ENCODE measurements around the gene NPPB. TPM values are rescaled to one million over a fixed set of nuclear protein-coding genes. Genes with fewer than 3 reads are reported as not detected.
"Not testable (repeated sequence)": the region's sequence is repeated elsewhere in the genome, so short reads cannot be mapped to it uniquely, and the experiment has no call there.

The NPPB gene
- polyA plus RNA-seq, 4 donors, result 0.39 to 145 (median 19.7) TPM; not detected in 1

DNA sequence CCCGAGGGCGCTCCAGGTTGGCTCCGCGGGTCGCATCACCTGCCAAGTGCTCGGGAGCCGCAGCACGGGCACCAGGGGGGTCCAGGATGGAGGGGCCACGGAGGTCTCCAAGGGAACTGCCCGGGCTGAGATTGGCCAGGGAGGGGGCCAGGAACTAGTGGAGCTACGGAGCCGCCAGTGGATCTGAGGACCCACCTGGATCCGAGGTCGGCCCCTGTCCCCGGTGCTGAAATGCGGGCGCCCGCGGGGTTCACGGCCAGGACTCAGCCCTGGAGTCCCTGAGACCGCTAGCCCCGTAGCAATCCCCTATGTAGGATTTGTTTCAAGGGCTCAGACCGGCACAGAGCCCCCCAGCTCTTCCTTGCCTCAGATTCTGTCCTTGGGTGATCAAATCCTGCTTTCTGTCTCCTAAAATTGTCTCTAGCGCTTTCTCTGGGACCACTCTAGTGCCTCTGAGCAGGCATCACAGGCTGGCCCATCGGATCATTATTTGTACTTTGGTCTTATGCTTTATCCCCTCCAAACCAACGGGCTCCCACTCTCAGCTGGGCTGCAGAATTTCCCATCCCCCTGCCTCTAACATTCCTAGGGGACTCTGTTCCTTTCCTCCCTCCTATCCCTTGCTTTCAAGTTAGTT is 40.2 kb upstream of the NPPB start:
- FAIRE-seq (no peak), DNase-seq (peak in 1 of 2 donors; percentile 26)
- H3K4me1 ChIP-seq (ENCODE audit: control insufficient read depth in 3 of 3, insufficient read depth in 2 of 3, low read depth in 1 of 3, low read length in 2 of 3), result no peaks in the 10 kb centered on the region
- H3K36me3 ChIP-seq (ENCODE audit: control insufficient read depth in 3 of 3, insufficient read depth in 2 of 3, low read depth in 1 of 3, low read length in 3 of 3), result no peaks in the 10 kb centered on the region
- H3K4me3 ChIP-seq (ENCODE audit: low read depth in 1 of 3, low read length in 3 of 3), result no peak overlapping the region
- 21 to 29% (median 24%) methylated on average over 26 of the region's 26 CpGs for WGBS, 3 donors
- H3K27me3 ChIP-seq (ENCODE audit: control insufficient read depth in 3 of 3, insufficient read depth in 3 of 3, low read length in 3 of 3), result peaks cover 0 to 28% (median 14%) of the 10 kb centered on the region in 3 donors
- no peak overlapping the region for H3K27ac ChIP-seq (ENCODE audit: low read depth in 1 of 3, low read length in 2 of 3)
- no peaks in the 10 kb centered on the region for H3K9me3 ChIP-seq (ENCODE audit: control insufficient read depth in 2 of 2, insufficient read depth in 1 of 2, low read depth in 1 of 2, low read length in 1 of 2)

DNA sequence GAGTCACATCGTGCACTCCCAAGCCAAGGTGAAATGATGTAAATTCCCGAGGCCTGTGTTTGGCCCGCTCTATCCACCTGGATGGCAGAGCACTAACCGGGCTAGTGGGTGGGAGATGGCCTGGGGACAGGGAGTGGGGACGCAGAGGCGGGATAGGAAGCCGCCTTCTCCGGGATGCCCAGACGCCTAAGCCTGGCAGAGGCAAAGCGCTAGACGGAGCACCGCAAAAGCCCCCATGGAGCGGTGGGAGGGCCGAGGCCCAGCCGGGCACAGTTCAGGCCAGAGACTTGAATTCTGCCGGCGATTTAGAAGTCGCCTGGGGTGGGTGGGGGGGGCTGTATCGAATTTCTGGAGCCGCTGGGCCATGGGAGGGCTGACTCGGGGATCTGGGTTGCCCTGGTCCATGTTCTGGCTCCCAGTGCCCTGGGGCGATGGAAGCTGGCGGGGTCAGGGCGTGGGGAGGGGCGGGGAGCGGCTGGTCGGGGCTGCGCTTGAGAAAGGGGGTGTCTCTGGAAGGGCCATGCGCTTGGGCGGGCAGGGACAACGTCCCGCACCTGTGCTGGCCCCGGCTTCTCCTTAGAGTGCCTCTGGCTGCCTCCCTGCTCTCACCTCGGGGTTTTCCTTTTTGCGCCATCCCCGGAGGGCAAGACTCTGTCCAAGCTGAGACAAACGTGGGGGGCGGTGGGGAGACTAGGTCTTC is 39.5 kb upstream of the NPPB start:
- no peak overlapping the region for H3K4me3 ChIP-seq (ENCODE audit: low read depth in 1 of 3, low read length in 3 of 3)
- H3K27me3 ChIP-seq (ENCODE audit: control insufficient read depth in 3 of 3, insufficient read depth in 3 of 3, low read length in 3 of 3), result peaks cover 0 to 28% (median 14%) of the 10 kb centered on the region in 3 donors
- no peaks in the 10 kb centered on the region for H3K9me3 ChIP-seq (ENCODE audit: control insufficient read depth in 2 of 2, insufficient read depth in 1 of 2, low read depth in 1 of 2, low read length in 1 of 2)
- 30 to 36% (median 32%) methylated on average over 25 to 38 of the region's 38 CpGs for WGBS, 3 donors
- no peak for DNase-seq
- H3K36me3 ChIP-seq (ENCODE audit: control insufficient read depth in 3 of 3, insufficient read depth in 2 of 3, low read depth in 1 of 3, low read length in 3 of 3), result no peaks in the 10 kb centered on the region
- no peak overlapping the region for H3K27ac ChIP-seq (ENCODE audit: low read depth in 1 of 3, low read length in 2 of 3)
- FAIRE-seq, result no peak
- H3K4me1 ChIP-seq (ENCODE audit: control insufficient read depth in 3 of 3, insufficient read depth in 2 of 3, low read depth in 1 of 3, low read length in 2 of 3), result no peaks in the 10 kb centered on the region

DNA sequence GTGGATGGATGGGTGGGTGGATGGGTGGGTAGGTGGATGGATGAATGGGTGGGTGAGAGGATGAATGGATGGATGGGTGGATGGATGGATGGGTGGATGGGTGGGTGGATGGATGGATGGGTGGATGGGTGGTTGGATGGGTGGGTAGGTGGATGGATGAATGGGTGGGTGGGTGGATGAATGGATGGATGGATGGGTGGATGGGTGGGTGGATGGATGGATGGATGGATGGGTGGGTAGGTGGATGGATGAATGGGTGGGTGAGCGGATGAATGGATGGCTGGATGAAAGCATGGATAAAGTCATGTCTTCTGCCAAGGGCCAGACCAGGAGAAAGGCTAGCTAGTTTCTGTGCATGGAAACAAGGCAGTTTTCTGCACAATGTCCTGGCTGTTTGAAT is 35.8 kb upstream of the NPPB start:
- H3K9me3 ChIP-seq (ENCODE audit: control insufficient read depth in 2 of 2, insufficient read depth in 1 of 2, low read depth in 1 of 2, low read length in 1 of 2); H3K4me3 ChIP-seq (ENCODE audit: low read depth in 1 of 3, low read length in 3 of 3); H3K36me3 ChIP-seq (ENCODE audit: control insufficient read depth in 3 of 3, insufficient read depth in 2 of 3, low read depth in 1 of 3, low read length in 3 of 3); FAIRE-seq; H3K27ac ChIP-seq (ENCODE audit: low read depth in 1 of 3, low read length in 2 of 3); H3K4me1 ChIP-seq (ENCODE audit: control insufficient read depth in 3 of 3, insufficient read depth in 2 of 3, low read depth in 1 of 3, low read length in 2 of 3); DNase-seq: not testable (repeated sequence)
- WGBS, 3 donors, result 50 to 88% (median 81%) methylated on average over 1 of the region's 1 CpG
- H3K27me3 ChIP-seq (ENCODE audit: control insufficient read depth in 3 of 3, insufficient read depth in 3 of 3, low read length in 3 of 3), result peaks cover 0 to 20% (median 12%) of the 10 kb centered on the region in 3 donors

DNA sequence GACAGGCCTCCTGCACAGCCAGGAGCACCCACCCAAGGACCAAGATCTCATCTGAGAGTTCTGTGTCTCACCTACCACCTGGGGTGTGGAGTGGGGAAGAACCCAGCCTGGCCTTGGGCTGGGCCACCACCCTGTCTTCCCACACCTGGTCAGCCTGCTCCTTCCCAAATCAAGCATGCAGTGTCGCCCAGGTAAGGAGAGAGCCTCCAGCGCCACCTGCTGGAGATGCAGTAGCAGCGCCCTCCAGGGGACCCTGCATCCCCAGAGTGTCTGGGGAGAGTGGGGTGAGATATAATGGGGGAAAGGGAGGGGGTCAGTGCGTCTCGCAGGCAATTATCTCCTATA is 35.1 kb upstream of the NPPB start:
- WGBS, 3 donors, result 0% methylated on average over 5 of the region's 5 CpGs
- DNase-seq (peak; percentile 64 to 67), FAIRE-seq (no peak)
- H3K4me3 ChIP-seq (ENCODE audit: low read depth in 1 of 3, low read length in 3 of 3), result no peak overlapping the region
- no peaks in the 10 kb centered on the region for H3K9me3 ChIP-seq (ENCODE audit: control insufficient read depth in 2 of 2, insufficient read depth in 1 of 2, low read depth in 1 of 2, low read length in 1 of 2)
- no peaks in the 10 kb centered on the region for H3K36me3 ChIP-seq (ENCODE audit: control insufficient read depth in 3 of 3, insufficient read depth in 2 of 3, low read depth in 1 of 3, low read length in 3 of 3)
- H3K27me3 ChIP-seq (ENCODE audit: control insufficient read depth in 3 of 3, insufficient read depth in 3 of 3, low read length in 3 of 3), result peaks cover 0 to 14% (median 6%) of the 10 kb centered on the region in 3 donors
- H3K4me1 ChIP-seq (ENCODE audit: control insufficient read depth in 3 of 3, insufficient read depth in 2 of 3, low read depth in 1 of 3, low read length in 2 of 3), result no peaks in the 10 kb centered on the region
- no peak overlapping the region for H3K27ac ChIP-seq (ENCODE audit: low read depth in 1 of 3, low read length in 2 of 3)

DNA sequence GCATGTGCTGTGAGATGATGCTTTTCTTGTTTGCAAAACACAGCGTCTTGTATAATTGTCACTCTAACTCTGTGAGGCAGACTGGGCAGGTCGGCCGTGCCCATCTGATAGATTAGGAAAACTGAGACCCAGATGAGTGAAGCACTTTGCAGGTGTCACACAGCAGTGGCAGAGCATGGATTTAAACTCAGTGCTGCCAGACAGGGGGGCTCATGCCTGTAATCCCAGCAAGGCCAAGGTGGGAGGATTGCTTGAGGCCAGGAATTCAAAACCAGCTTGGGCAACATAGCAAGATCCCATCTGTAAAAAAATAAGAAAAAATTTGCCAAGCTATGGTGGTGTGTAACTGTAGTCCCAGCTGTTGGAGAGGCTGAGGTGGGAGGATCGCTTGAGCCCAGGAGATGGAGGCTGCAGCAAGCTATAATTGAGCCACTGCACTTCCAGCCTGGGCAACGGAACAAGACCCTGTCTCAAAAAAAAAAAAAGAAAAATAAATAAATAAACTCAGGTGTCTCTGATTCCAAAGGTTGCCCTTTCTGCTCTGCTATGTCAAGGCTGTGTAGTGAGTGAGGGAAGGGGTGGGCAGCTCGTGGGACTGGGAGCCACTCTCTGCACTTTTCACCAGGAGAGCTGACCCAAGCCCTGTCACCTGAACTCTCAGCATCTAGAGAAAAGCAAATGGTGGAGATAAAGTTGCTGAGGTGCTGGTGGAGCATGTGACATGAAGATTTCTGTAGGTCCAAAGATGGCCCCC is 32.9 kb upstream of the NPPB start:
- no peak for FAIRE-seq
- no peaks in the 10 kb centered on the region for H3K36me3 ChIP-seq (ENCODE audit: control insufficient read depth in 3 of 3, insufficient read depth in 2 of 3, low read depth in 1 of 3, low read length in 3 of 3)
- no peaks in the 10 kb centered on the region for H3K9me3 ChIP-seq (ENCODE audit: control insufficient read depth in 2 of 2, insufficient read depth in 1 of 2, low read depth in 1 of 2, low read length in 1 of 2)
- no peak overlapping the region for H3K4me3 ChIP-seq (ENCODE audit: low read depth in 1 of 3, low read length in 3 of 3)
- DNase-seq, result no peak
- 61 to 70% (median 64%) methylated on average over 6 of the region's 6 CpGs for WGBS, 3 donors
- H3K27me3 ChIP-seq (ENCODE audit: control insufficient read depth in 3 of 3, insufficient read depth in 3 of 3, low read length in 3 of 3), result peaks cover 0 to 4% (median 0%) of the 10 kb centered on the region in 3 donors
- no peak overlapping the region for H3K27ac ChIP-seq (ENCODE audit: low read depth in 1 of 3, low read length in 2 of 3)
- H3K4me1 ChIP-seq (ENCODE audit: control insufficient read depth in 3 of 3, insufficient read depth in 2 of 3, low read depth in 1 of 3, low read length in 2 of 3), result no peaks in the 10 kb centered on the region

DNA sequence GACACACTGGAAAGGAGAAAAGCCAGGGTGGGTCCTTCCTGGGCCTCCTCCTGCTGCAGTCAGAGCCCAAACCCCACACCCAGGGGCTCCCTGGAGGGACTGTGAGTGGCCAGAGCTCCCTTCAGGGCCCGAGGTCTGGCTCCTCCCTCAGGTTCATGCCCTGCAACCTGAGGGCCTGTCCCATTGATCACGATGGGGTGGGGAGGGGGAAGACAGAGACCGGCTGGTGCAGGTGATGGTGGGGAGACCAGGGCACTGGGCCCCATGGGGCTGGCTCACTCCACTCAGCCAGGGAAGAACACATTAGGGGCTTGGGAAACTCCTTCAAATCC is 30.1 kb upstream of the NPPB start:
- FAIRE-seq (no peak), DNase-seq (no peak)
- no peaks in the 10 kb centered on the region for H3K4me1 ChIP-seq (ENCODE audit: control insufficient read depth in 3 of 3, insufficient read depth in 2 of 3, low read depth in 1 of 3, low read length in 2 of 3)
- WGBS, 3 donors, result 41 to 51% (median 46%) methylated on average over 3 of the region's 3 CpGs
- no peaks in the 10 kb centered on the region for H3K9me3 ChIP-seq (ENCODE audit: control insufficient read depth in 2 of 2, insufficient read depth in 1 of 2, low read depth in 1 of 2, low read length in 1 of 2)
- H3K27me3 ChIP-seq (ENCODE audit: control insufficient read depth in 3 of 3, insufficient read depth in 3 of 3, low read length in 3 of 3), result no peaks in the 10 kb centered on the region
- no peaks in the 10 kb centered on the region for H3K36me3 ChIP-seq (ENCODE audit: control insufficient read depth in 3 of 3, insufficient read depth in 2 of 3, low read depth in 1 of 3, low read length in 3 of 3)
- no peak overlapping the region for H3K27ac ChIP-seq (ENCODE audit: low read depth in 1 of 3, low read length in 2 of 3)
- H3K4me3 ChIP-seq (ENCODE audit: low read depth in 1 of 3, low read length in 3 of 3), result no peak overlapping the region

DNA sequence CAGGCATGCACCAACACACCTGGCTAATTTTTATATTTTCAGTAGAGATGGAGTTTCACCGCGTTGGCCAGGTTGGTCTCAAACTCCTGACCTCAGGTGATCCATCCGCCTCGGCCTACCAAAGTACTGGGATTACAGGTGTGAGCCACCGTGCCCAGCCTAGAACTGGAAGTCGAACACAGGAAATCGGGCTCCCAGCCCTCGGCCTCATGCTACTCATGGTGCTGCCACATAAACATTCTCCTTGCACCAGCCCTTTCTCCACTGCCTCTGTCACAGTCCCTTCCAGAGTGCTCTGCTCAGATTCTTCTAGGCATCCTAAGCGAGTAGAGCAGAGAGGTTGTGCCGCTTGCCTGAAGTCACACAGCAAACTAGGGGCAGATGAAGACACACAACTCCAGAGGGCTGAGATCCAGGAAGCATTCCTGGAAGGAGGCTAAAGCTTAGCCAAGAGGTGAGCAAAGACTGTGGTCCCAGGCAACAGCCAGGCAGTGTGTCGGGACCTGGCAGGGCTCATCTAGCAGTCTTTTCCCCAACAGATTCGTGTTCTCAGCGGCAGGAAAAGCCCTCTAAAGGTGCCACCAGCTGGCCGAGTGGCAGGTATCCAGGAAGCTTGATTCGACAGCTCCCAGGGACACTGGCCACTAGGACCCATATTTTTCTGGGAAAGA is 29.6 kb upstream of the NPPB start:
- DNase-seq (no peak), FAIRE-seq (no peak)
- H3K27ac ChIP-seq (ENCODE audit: low read depth in 1 of 3, low read length in 2 of 3), result no peak overlapping the region
- no peak overlapping the region for H3K4me3 ChIP-seq (ENCODE audit: low read depth in 1 of 3, low read length in 3 of 3)
- H3K36me3 ChIP-seq (ENCODE audit: control insufficient read depth in 3 of 3, insufficient read depth in 2 of 3, low read depth in 1 of 3, low read length in 3 of 3), result no peaks in the 10 kb centered on the region
- 78 to 83% (median 82%) methylated on average over 15 of the region's 15 CpGs for WGBS, 3 donors
- H3K27me3 ChIP-seq (ENCODE audit: control insufficient read depth in 3 of 3, insufficient read depth in 3 of 3, low read length in 3 of 3), result no peaks in the 10 kb centered on the region
- H3K4me1 ChIP-seq (ENCODE audit: control insufficient read depth in 3 of 3, insufficient read depth in 2 of 3, low read depth in 1 of 3, low read length in 2 of 3), result no peaks in the 10 kb centered on the region
- no peaks in the 10 kb centered on the region for H3K9me3 ChIP-seq (ENCODE audit: control insufficient read depth in 2 of 2, insufficient read depth in 1 of 2, low read depth in 1 of 2, low read length in 1 of 2)

DNA sequence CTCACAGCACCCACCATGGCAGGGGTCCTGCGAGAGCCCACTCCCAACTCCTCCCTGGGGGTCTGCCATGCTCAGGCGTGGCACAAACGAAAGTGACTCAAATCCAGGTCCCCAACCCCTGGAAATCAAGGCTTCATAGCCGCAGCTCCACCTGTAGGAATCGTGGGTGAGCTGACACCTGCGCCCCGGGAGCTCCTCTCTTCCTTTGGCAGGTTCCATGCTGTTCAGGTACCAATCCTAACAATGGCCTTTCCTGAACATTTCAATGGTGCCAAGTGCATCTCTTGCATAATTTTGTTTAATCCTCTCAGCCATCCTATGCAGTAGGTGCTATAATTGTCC is 28.9 kb upstream of the NPPB start:
- Histone ChIP-seq H3K27me3 (ENCODE audit: control insufficient read depth in 3 of 3, insufficient read depth in 3 of 3, low read length in 3 of 3) (no peaks in the 10 kb centered on the region), H3K9me3 (ENCODE audit: control insufficient read depth in 2 of 2, insufficient read depth in 1 of 2, low read depth in 1 of 2, low read length in 1 of 2) (no peaks in the 10 kb centered on the region), H3K4me1 (ENCODE audit: control insufficient read depth in 3 of 3, insufficient read depth in 2 of 3, low read depth in 1 of 3, low read length in 2 of 3) (peaks cover 0 to 5% (median 0%) of the 10 kb centered on the region in 3 donors), H3K36me3 (ENCODE audit: control insufficient read depth in 3 of 3, insufficient read depth in 2 of 3, low read depth in 1 of 3, low read length in 3 of 3) (no peaks in the 10 kb centered on the region), H3K27ac (ENCODE audit: low read depth in 1 of 3, low read length in 2 of 3) (no peak overlapping the region), H3K4me3 (ENCODE audit: low read depth in 1 of 3, low read length in 3 of 3) (no peak overlapping the region)
- DNase-seq, result no peak
- WGBS, 3 donors, result 57 to 79% (median 71%) methylated on average over 7 of the region's 7 CpGs
- no peak for FAIRE-seq
